ENCODE results near the gene DPYD.

Gene DPYD

DNA sequence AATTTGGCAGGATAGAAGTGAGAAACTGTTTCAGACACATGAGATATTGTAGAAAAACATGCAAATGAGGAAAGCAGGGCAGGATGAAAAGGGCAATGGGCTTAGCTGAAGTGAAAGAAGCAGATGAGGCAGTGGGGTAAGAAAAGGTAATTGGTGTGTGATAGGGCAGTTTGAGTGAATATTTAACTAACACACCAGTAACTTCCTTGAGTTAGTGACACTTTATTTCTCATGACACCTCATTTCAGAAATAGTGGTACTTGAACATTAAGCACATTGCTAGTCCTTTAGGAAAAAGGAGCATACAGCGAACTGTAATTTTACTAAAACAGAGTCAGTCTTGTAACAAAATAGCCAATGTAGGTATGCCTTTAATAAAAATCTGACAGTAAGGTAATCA lies 415.0 kb downstream of the DPYD start:
- no peak for FAIRE-seq
- DNase-seq (ENCODE audit: insufficient read length, low spot score): no peak
- TF ChIP-seq, protein P1, sequence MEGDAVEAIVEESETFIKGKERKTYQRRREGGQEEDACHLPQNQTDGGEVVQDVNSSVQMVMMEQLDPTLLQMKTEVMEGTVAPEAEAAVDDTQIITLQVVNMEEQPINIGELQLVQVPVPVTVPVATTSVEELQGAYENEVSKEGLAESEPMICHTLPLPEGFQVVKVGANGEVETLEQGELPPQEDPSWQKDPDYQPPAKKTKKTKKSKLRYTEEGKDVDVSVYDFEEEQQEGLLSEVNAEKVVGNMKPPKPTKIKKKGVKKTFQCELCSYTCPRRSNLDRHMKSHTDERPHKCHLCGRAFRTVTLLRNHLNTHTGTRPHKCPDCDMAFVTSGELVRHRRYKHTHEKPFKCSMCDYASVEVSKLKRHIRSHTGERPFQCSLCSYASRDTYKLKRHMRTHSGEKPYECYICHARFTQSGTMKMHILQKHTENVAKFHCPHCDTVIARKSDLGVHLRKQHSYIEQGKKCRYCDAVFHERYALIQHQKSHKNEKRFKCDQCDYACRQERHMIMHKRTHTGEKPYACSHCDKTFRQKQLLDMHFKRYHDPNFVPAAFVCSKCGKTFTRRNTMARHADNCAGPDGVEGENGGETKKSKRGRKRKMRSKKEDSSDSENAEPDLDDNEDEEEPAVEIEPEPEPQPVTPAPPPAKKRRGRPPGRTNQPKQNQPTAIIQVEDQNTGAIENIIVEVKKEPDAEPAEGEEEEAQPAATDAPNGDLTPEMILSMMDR (IDR thresholded peaks at IDR 0.05; ENCODE audit: insufficient read depth, missing control alignments): no peak

GRCh38 chr1:97505289-97505688 lies 415.5 kb downstream of the DPYD start:
- DNase-seq (ENCODE audit: insufficient read length, low spot score): no peak

GRCh38 chr1:97502360-97502759 lies 418.5 kb downstream of the DPYD start:
- TF ChIP-seq, protein P1 (IDR thresholded peaks at IDR 0.05; ENCODE audit: insufficient read depth, missing control alignments): no peak
- FAIRE-seq: no peak
- no peak for DNase-seq (ENCODE audit: insufficient read length, low spot score)

More at GRCh38 chr1:97505289-97505688, 415.5 kb downstream of the DPYD start:
- FAIRE-seq: no peak
- TF ChIP-seq, protein P1 (IDR thresholded peaks at IDR 0.05; ENCODE audit: insufficient read depth, missing control alignments): no peak

GRCh38 chr1:97501628-97502027 lies 419.2 kb downstream of the DPYD start:
- DNase-seq (ENCODE audit: insufficient read length, low spot score): no peak
- FAIRE-seq: no peak
- TF ChIP-seq, protein P1 (IDR thresholded peaks at IDR 0.05; ENCODE audit: insufficient read depth, missing control alignments): no peak

GRCh38 chr1:97500760-97501159 lies 420.1 kb downstream of the DPYD start:
- TF ChIP-seq, protein P1 (IDR thresholded peaks at IDR 0.05; ENCODE audit: insufficient read depth, missing control alignments): no peak
- FAIRE-seq (no peak), DNase-seq (ENCODE audit: insufficient read length, low spot score) (no peak)

- DNase-seq (ENCODE audit: insufficient read length, low spot score) (no peak), FAIRE-seq (no peak)
- TF ChIP-seq, protein P1 (IDR thresholded peaks at IDR 0.05; ENCODE audit: insufficient read depth, missing control alignments): no peak
These were observed 421.2 kb downstream of the DPYD start for GRCh38 chr1:97499667-97500066.

DNA sequence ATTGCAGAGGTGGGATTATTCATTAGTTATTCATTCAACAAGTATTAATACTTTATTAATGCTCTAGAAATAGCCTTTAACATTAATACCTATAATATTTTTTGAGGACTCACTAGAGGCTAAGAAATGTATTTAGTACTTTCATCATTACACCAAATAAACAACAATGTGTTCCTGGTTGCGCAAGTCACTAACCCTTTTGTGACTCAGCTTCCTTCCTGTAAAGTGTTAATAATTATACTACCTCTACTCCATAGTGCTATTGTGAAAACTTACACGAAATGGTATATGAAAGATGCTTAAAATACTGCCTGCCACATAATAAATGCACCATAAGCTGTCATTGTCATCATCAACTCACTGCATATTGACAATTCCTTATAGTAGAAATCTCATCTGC lies 431.0 kb downstream of the DPYD start:
- no peak for FAIRE-seq
- no peak for DNase-seq (ENCODE audit: insufficient read length, low spot score)
- TF ChIP-seq, protein P1 (IDR thresholded peaks at IDR 0.05; ENCODE audit: insufficient read depth, missing control alignments): no peak
